GM18870 (cell line): ENCODE measurements around the gene RNF220.

ENCODE experiments used
- ATAC-seq: cut with Tn5 transposase; IDR thresholded peaks from one replicate; pipeline ENCODE4 v1.9.1; 2021; ENCODE audit warnings: moderate library complexity; ENCODE audit not compliant: unreplicated experiment

The RNF220 gene

GRCh38 chr1:44576456-44577150 lies 171.5 kb downstream of the RNF220 start:
- no peak for ATAC-seq

GRCh38 chr1:44581205-44581604 lies 176.2 kb downstream of the RNF220 start:
- no peak for ATAC-seq

GRCh38 chr1:44584167-44584566 lies 179.1 kb downstream of the RNF220 start:
- ATAC-seq, result no peak

GRCh38 chr1:44585315-44585920 lies 180.4 kb downstream of the RNF220 start:
- ATAC-seq, result no peak

GRCh38 chr1:44587796-44588460 lies 182.9 kb downstream of the RNF220 start:
- ATAC-seq, result no peak

- no peak for ATAC-seq
These were observed 183.6 kb downstream of the RNF220 start for GRCh38 chr1:44588551-44589210.

GRCh38 chr1:44590475-44590874 lies 185.4 kb downstream of the RNF220 start:
- no peak for ATAC-seq

GRCh38 chr1:44591381-44591780 lies 186.3 kb downstream of the RNF220 start:
- ATAC-seq, result no peak

- ATAC-seq, result no peak
These were observed 187.4 kb downstream of the RNF220 start for GRCh38 chr1:44592208-44593145.

GRCh38 chr1:44594353-44594752 lies 189.3 kb downstream of the RNF220 start:
- ATAC-seq, result no peak

GRCh38 chr1:44594871-44595735 lies 190.0 kb downstream of the RNF220 start:
- ATAC-seq, result no peak

GRCh38 chr1:44596511-44596910 lies 191.5 kb downstream of the RNF220 start:
- no peak for ATAC-seq

GRCh38 chr1:44598167-44598566 lies 193.1 kb downstream of the RNF220 start:
- ATAC-seq, result no peak

GRCh38 chr1:44602634-44603628 lies 197.9 kb downstream of the RNF220 start:
- ATAC-seq, result no peak

- ATAC-seq, result no peak
These were observed 198.7 kb downstream of the RNF220 start for GRCh38 chr1:44603718-44604117.

GRCh38 chr1:44604157-44604955 lies 199.3 kb downstream of the RNF220 start:
- no peak for ATAC-seq

GRCh38 chr1:44605914-44606615 lies 201.0 kb downstream of the RNF220 start:
- no peak for ATAC-seq
